Type B pancreatic cell (in vitro differentiated cells): ENCODE results near the gene ZNF428. TPM values are rescaled to one million over a fixed set of nuclear protein-coding genes. Genes with fewer than 3 reads are reported as not detected.

Experiments used
- DNase-seq: peaks from one replicate; pipeline ENCODE4 v3.0.0; 2021; ENCODE audit warnings: mixed read lengths; ENCODE audit not compliant: unreplicated experiment; ENCODE audit errors: extremely low spot score
- H3K27ac Mint-ChIP-seq: 2 replicates; pipeline ENCODE4 v1.8.0; 2021; ENCODE audit warnings: mild to moderate bottlenecking, mixed read lengths
- H3K27me3 Mint-ChIP-seq: 2 replicates; pipeline ENCODE4 v1.8.0; 2021; ENCODE audit warnings: mixed read lengths
- H3K36me3 Mint-ChIP-seq: 2 replicates; pipeline ENCODE4 v1.8.0; 2021; ENCODE audit warnings: mixed read lengths
- H3K4me1 Mint-ChIP-seq: one replicate; pipeline ENCODE4 v1.8.0; 2021; ENCODE audit warnings: mixed read lengths; ENCODE audit not compliant: unreplicated experiment
- H3K4me3 Mint-ChIP-seq: 2 replicates; pipeline ENCODE4 v1.8.0; 2021; ENCODE audit warnings: mild to moderate bottlenecking, mixed read lengths
- H3K9me3 Mint-ChIP-seq: 2 replicates; pipeline ENCODE4 v1.8.0; 2021; ENCODE audit warnings: mixed read lengths
- total RNA-seq: library from RNA; stranded (reverse); gene quantifications from 2 replicates; pipeline ENCODE4 v1.2.1, GENCODE V29; 2021; ENCODE audit warnings: low replicate concordance
- TF ChIP-seq, protein P1 (sequence below): fragments of 200-600 bp; sonication (generic); conservative IDR thresholded peaks from 2 replicates; pipeline ENCODE4 v1.5.0; 2021; ENCODE audit warnings: antibody characterized with exemption, mild to moderate bottlenecking

The ZNF428 gene
- total RNA-seq, 1 donor from 2014 or later, result 76.9 TPM

DNA sequence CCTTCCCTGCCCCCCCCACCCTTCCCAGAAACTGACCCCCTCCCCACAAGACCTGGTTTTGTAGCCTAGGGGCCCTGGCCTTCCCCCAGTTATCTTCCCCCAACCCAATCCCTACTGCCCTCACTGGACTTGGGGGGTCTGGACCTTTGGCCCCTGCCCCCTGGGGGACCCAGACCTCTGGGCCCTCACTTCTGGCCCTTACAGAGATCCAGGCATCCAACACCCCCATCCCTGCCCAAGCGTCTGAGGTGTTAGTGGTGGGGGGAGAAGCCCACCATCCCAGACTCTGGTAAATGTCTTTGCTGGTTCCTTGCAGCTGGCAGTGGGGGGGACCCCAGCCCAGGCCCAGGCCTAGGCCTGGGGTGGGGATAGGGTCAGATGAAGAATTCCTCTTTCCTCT lies 3.5 kb upstream of the ZNF428 start:
- Mint-ChIP-seq H3K27me3 (no peaks in the 10 kb centered on the region), H3K4me3 (no peak overlapping the region), H3K36me3 (peaks cover 19% of the 10 kb centered on the region), H3K9me3 (no peaks in the 10 kb centered on the region), H3K4me1 (peaks cover 20% of the 10 kb centered on the region), H3K27ac (no peak overlapping the region)
- TF ChIP-seq, protein P1, sequence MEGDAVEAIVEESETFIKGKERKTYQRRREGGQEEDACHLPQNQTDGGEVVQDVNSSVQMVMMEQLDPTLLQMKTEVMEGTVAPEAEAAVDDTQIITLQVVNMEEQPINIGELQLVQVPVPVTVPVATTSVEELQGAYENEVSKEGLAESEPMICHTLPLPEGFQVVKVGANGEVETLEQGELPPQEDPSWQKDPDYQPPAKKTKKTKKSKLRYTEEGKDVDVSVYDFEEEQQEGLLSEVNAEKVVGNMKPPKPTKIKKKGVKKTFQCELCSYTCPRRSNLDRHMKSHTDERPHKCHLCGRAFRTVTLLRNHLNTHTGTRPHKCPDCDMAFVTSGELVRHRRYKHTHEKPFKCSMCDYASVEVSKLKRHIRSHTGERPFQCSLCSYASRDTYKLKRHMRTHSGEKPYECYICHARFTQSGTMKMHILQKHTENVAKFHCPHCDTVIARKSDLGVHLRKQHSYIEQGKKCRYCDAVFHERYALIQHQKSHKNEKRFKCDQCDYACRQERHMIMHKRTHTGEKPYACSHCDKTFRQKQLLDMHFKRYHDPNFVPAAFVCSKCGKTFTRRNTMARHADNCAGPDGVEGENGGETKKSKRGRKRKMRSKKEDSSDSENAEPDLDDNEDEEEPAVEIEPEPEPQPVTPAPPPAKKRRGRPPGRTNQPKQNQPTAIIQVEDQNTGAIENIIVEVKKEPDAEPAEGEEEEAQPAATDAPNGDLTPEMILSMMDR, result no peak
- DNase-seq, result no peak

DNA sequence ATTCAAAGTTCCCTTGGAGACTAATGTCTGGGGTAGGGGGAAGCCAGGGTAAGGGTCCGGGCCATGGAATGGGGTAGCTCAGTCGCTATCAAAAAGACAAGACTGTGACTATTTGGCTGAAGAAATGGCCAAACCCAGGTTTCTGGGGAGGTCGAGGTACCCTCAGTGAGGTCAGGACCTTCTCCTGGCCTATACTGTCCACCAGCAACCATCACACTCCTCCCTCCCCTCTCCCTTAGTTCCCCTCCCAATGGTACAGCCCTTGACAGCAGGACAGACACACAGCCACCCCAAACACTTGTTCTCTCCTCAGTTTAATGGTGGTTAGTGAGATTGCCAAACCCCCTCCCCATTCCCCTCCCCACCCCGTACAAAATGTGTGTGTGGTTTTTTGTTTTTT lies 2.6 kb upstream of the ZNF428 start:
- TF ChIP-seq, protein P1, result no peak
- no peak for DNase-seq
- H3K4me1 Mint-ChIP-seq, result peaks cover 20% of the 10 kb centered on the region
- H3K27me3 Mint-ChIP-seq, result no peaks in the 10 kb centered on the region
- H3K36me3 Mint-ChIP-seq, result peaks cover 15% of the 10 kb centered on the region
- no peak overlapping the region for H3K27ac Mint-ChIP-seq
- H3K9me3 Mint-ChIP-seq, result no peaks in the 10 kb centered on the region
- H3K4me3 Mint-ChIP-seq, result no peak overlapping the region

DNA sequence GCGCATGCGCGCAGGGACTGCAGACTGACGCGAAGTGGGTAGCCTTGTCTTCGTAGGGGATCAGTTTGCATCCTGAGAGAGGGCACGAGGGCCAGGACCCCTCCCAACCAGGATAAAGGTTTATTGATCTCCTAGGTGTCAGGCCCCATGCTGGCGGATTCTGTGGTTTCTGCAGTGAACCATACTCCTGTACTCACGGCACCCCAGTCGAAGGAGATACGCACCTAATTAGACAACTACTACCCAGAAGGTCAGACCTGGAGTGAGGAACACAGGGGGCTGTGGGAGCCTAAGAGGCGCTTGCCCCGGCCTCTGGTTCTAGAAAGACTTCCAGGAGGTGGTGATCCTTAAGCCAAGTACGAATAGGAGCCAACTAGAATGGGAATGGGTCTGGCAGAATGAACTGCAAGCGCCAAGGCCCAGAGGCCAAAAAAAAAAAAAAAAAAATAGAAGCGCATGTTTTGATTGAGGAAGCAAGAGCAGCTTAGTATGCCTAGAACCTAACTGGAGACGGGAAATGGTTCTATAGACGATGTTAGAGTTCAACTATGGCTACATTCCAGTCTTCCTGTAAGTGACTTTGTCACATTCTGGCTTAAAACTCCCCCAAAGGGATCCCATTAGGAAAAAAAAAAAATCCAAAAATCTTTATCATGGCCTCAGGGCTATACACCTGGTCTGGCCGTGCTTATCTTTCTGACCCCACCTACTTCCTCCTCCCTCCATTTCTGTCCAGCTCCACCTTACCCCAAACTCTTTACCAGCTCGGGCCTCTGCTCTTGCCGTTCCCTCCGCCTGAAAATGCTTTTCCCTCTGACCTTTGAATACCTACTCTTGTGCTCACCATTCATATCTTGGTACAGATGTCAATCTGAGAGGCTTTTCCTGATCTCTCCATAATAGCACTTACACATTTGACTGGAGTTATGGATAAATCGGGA lies 902 bp upstream of the ZNF428 start:
- TF ChIP-seq, protein P1, result no peak
- H3K4me1 Mint-ChIP-seq, result peaks cover 24% of the 10 kb centered on the region
- H3K36me3 Mint-ChIP-seq, result peaks cover 18% of the 10 kb centered on the region
- peak overlapping the region; percentile 96 for H3K4me3 Mint-ChIP-seq
- H3K27ac Mint-ChIP-seq, result peak overlapping the region; percentile 98
- DNase-seq, result no peak
- H3K27me3 Mint-ChIP-seq, result no peaks in the 10 kb centered on the region
- H3K9me3 Mint-ChIP-seq, result no peaks in the 10 kb centered on the region

DNA sequence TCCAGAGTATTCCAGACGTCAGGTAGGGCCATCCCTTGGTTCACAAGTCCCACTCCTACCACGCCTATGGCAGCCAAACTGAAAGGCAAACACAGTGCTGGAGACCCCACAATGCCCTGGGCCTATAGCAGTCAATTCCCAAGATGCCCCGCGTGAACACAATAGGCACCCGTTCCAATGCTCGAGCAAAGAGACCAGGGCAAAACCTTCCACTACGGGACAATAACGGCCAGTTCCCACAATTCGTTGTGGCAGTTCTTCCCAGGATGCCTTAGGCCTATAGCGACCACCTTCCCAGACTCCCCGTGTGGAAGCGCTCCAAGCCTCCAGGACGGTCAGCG lies 538 bp downstream of the ZNF428 start:
- DNase-seq, result no peak
- Mint-ChIP-seq H3K9me3 (no peaks in the 10 kb centered on the region), H3K36me3 (peaks cover 11% of the 10 kb centered on the region)

DNA sequence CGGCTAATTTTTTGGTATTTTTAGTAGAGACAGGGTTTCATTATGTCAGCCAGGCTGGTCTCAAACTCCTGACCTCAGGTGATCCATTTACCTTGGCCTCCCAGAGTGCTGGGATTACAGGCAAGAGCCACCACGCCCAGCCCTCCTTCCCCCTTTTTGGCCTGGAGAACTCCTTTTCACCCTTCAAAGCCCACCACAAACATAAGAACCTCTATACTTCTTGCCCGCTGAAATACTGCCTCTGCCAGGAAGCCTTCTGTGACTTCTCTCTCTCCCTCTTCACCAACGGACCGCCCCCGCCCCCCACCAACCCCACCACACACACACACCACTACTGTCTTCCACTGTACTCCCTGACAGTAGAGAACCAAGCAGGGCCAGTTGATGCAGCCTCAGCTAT lies 2.5 kb downstream of the ZNF428 start:
- Mint-ChIP-seq H3K9me3 (no peaks in the 10 kb centered on the region), H3K27ac (no peak overlapping the region), H3K4me3 (no peak overlapping the region)

More for the DNA sequence above, 538 bp downstream of the ZNF428 start:
- H3K27ac Mint-ChIP-seq, result peak overlapping the region; percentile 98
- H3K27me3 Mint-ChIP-seq, result no peaks in the 10 kb centered on the region
- H3K4me1 Mint-ChIP-seq, result peaks cover 24% of the 10 kb centered on the region
- TF ChIP-seq, protein P1, result no peak
- peak overlapping the region; percentile 96 for H3K4me3 Mint-ChIP-seq

More for the DNA sequence above, 2.5 kb downstream of the ZNF428 start:
- TF ChIP-seq, protein P1, result no peak
- H3K27me3 Mint-ChIP-seq, result no peaks in the 10 kb centered on the region
- H3K36me3 Mint-ChIP-seq, result peaks cover 27% of the 10 kb centered on the region
- peaks cover 25% of the 10 kb centered on the region for H3K4me1 Mint-ChIP-seq
- no peak for DNase-seq
